Peyer's patch (tissue), 4 donors: ENCODE data around the gene CDKN1C. TPM values are rescaled to one million over a fixed set of nuclear protein-coding genes. Genes with fewer than 3 reads are reported as not detected.
A peak's percentile ranks its signal among the peaks of the same experiment; 100 is the strongest.

Source experiments
- DNase-seq, 3 donors: peaks; one replicate each; pipeline ENCODE4 v3.0.0-alpha.2; 2017 to 2019
- H3K27ac ChIP-seq, 4 donors: fragments of 200-600 bp; sonication (generic); one replicate each; pipeline ENCODE4 v1.5.1; 2016 to 2019
- H3K27me3 ChIP-seq, 2 donors: fragments of 200-600 bp; sonication (generic); one replicate each; pipeline ENCODE4 v1.5.1; 2019
- H3K36me3 ChIP-seq, 3 donors: fragments of 200-600 bp; sonication (generic); one replicate each; pipeline ENCODE4 v1.5.1; 2016 to 2019
- H3K4me1 ChIP-seq, 4 donors: fragments of 200-600 bp; sonication (generic); one replicate each; pipeline ENCODE4 v1.5.1; 2016 to 2019
- H3K4me3 ChIP-seq, 4 donors: fragments of 200-600 bp; sonication (generic); 1 replicate in 3 of 4; 2 replicates in 1 of 4; pipeline ENCODE4 v1.5.1; 2016 to 2019; ENCODE audit warnings: mild to moderate bottlenecking in 1 of 4
- H3K9me3 ChIP-seq, 4 donors: fragments of 200-600 bp; sonication (generic); one replicate each; pipeline ENCODE4 v1.5.1; 2016 to 2019; ENCODE audit warnings: mild to moderate bottlenecking in 1 of 4
- CTCF ChIP-seq, 6 experiments: fragments of 450-650 bp in 4 of 6; fragments of 200-600 bp in 2 of 6; sonication (generic) in 1 of 6; IDR thresholded peaks; one replicate each; pipeline ENCODE4 v1.5.1; 2017 to 2019; ENCODE audit warnings: antibody characterized with exemption in 6 of 6, mild to moderate bottlenecking in 3 of 6, moderate library complexity in 1 of 6
- POLR2A ChIP-seq, 2 donors: fragments of 450-650 bp; IDR thresholded peaks; one replicate each; pipeline ENCODE4 v1.5.1; 2017; ENCODE audit warnings: antibody characterized with exemption in 2 of 2, mild to moderate bottlenecking in 2 of 2, moderate library complexity in 2 of 2
- total RNA-seq, 4 donors: library from RNA; depleted of rRNA; stranded (reverse); fragments of >200 nt; gene quantifications; one replicate each; pipeline ENCODE4 v1.1.0, GENCODE V29; 2016

The CDKN1C gene
- total RNA-seq, 4 donors from 2014 or later = 6.1 to 22.3 (median 11.1) TPM

DNA sequence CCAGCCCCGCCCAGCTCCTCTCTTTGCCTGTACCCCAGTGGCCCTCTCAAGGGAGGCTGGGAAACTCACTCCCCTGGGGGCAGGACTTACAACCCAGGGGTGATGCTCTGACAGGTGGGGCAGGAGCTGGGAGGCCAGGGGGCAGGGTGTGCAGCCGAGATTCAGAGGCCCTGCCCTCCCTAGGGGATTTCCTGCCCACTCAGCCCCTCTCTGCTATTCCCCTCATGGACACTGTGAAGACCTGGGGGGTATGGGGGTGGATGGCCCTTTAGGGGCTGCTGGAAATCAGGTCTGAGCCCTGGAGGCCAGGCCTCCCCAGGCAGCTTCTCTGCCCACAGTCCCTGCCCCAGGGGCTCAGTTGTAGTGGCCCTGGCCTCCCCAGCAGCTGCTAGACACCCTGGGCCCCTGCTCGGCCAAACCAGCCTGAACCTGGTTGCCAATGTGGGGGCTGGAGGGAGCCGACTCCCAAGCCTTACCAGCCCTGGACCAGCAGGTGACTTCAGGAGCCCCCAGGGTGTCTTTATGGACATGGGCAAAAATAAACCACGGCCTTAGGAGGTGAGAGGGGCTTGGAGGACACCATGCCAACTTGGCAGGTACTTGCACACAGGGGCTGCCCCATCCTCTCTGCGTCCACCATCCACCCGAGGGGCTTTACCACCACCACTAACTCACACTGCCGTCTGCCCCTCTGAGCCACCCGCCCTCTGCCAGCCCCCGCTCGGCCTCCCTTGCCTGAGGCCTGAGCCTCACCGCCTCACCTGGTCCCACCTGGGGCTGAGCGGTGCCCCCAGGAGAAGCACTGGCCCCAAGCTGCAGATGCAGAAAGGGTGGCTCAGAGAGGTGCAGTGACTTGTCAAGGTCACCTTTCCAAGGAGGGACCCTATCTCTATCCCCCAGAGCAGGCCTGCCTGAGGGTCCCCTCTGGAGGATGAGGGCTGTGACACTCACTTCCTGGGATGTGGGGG lies 46.5 kb upstream of the CDKN1C start:
- H3K4me3 ChIP-seq = no peak overlapping the region
- peaks cover 0 to 32% (median 17%) of the 10 kb centered on the region in 4 donors for H3K4me1 ChIP-seq
- no peak overlapping the region for H3K27ac ChIP-seq
- H3K36me3 ChIP-seq = no peaks in the 10 kb centered on the region
- TF ChIP-seq POLR2A (IDR thresholded peaks at IDR 0.05) (no peak), CTCF (IDR thresholded peaks at IDR 0.05) (no peak)
- no peaks in the 10 kb centered on the region for H3K27me3 ChIP-seq
- DNase-seq = peak in 2 of 3 donors; percentile 43 to 52
- H3K9me3 ChIP-seq = no peaks in the 10 kb centered on the region

DNA sequence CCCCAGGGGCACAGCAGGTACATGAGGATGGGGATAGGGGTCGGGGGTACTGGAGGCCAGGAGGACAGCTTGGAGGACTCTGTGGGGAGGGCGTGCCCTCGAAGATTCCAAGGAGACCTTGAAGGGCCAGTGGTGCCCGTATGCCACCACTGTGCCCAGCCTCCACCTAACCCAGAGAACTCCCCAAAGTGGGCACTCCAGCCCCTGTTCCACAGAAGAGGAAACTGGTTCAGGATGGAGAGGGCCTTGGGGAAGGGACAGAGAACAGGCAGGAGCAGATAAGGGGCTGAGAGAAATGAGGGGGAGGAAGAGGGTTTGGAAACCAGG lies 45.8 kb upstream of the CDKN1C start:
- Histone ChIP-seq H3K9me3 (no peaks in the 10 kb centered on the region), H3K27ac (no peak overlapping the region), H3K4me1 (peaks cover 0 to 36% (median 17%) of the 10 kb centered on the region in 4 donors), H3K36me3 (no peaks in the 10 kb centered on the region), H3K27me3 (no peaks in the 10 kb centered on the region), H3K4me3 (no peak overlapping the region)
- TF ChIP-seq POLR2A (IDR thresholded peaks at IDR 0.05) = no peak
- no peak for TF ChIP-seq CTCF (IDR thresholded peaks at IDR 0.05)
- no peak for DNase-seq

DNA sequence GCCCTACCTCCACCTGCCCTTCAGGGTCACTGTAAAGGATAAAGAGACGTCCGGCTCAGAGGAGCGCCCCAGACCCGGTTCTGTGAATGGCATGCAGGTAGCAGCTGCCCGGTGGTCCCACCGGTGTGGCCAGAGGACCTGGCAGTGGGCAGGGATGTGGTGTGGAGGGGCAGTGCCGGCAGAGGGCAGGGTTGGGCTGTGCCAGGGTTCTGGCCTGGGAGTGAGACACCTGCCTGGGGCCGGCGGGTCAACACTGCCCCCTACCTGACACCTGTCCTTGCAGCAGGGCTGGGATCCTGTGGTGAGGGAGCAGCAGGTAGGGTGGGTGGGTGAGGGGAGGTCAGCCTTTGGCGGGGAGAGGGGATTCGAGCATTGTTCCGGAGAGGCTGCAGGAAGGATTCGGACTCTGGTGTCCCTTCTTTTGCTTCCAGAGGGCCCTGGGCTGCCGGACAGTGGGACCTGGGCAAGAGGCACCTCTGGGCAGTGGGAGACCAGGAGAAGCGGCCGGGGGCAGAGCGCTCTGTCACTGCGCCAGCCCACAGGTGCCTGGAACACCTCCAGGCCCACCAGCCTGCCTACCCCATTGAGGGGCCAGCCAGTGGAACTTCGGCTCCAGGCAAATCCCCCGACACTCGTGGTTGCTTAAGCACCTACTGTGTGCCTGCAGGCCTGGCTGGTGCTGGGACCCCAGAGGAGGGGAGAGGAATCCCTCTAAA lies 45.3 kb upstream of the CDKN1C start:
- Histone ChIP-seq H3K4me1 (peaks cover 0 to 36% (median 17%) of the 10 kb centered on the region in 4 donors), H3K27me3 (no peaks in the 10 kb centered on the region), H3K36me3 (no peaks in the 10 kb centered on the region), H3K27ac (peak overlapping the region in 3 of 4 donors; percentile 87 to 95 (median 94)), H3K9me3 (no peaks in the 10 kb centered on the region), H3K4me3 (peak overlapping the region; percentile 52 to 73 (median 61))
- peak; percentile 60 to 94 (median 93) for DNase-seq
- TF ChIP-seq POLR2A (IDR thresholded peaks at IDR 0.05) (peak in 1 of 2 donors; percentile 12), CTCF (IDR thresholded peaks at IDR 0.05) (peak; percentile 49 to 98 (median 75))

DNA sequence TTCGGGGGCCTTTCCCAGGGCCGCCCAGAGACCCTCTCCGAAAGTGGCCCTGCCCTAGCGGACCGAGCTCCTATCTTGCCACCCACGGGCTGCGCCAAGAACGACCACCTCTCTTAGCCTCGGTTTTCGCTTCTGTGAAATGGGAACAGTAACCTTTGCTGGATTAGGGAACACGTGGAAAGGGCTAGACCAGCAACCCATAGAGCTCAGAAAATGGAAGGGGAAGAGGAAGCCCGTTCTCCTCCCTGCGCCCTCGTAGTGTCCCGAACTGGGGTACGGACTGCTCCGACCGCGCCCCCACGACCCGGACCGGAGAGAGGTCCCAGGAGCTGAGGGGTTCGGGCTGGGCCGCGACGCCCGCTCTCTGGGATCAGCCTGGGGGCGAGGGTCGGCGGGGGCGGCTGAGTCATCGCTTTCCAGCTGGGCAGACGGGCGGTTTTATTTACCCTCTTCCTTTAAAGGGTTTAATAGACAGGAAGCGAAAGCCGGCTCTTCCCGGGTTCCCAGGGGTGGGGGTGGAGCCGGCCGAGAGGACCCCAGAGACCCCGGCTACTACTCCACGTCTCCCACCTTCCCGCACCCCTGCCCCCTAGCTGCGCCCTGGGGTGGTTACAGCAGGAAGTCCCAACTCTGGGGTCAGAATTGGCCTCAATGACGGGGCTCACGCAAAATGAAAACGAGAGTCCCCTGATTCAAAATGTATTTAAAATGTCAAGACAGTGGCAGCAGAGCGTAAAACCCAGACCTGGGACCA lies 44.6 kb upstream of the CDKN1C start:
- TF ChIP-seq CTCF (IDR thresholded peaks at IDR 0.05) (peak in 1 of 6 experiments; percentile 34), POLR2A (IDR thresholded peaks at IDR 0.05) (peak in 1 of 2 donors; percentile 1)
- H3K27ac ChIP-seq = peak overlapping the region; percentile 58 to 95 (median 90)
- DNase-seq = peak; percentile 32 to 87 (median 83)
- H3K9me3 ChIP-seq = no peaks in the 10 kb centered on the region
- peak overlapping the region; percentile 52 to 73 (median 61) for H3K4me3 ChIP-seq
- peaks cover 0 to 42% (median 17%) of the 10 kb centered on the region in 4 donors for H3K4me1 ChIP-seq
- H3K36me3 ChIP-seq = no peaks in the 10 kb centered on the region
- H3K27me3 ChIP-seq = no peaks in the 10 kb centered on the region

GRCh38 chr11:2929531-2929949 lies 44.0 kb upstream of the CDKN1C start:
- DNase-seq = peak in 2 of 3 donors; percentile 90 to 93
- H3K27me3 ChIP-seq = no peaks in the 10 kb centered on the region
- H3K27ac ChIP-seq = peak overlapping the region; percentile 58 to 95 (median 90)
- H3K4me1 ChIP-seq = peaks cover 4 to 47% (median 17%) of the 10 kb centered on the region in 4 donors
- H3K4me3 ChIP-seq = peak overlapping the region; percentile 52 to 73 (median 61)
- no peaks in the 10 kb centered on the region for H3K36me3 ChIP-seq
- TF ChIP-seq CTCF (IDR thresholded peaks at IDR 0.05) (no peak), POLR2A (IDR thresholded peaks at IDR 0.05) (peak; percentile 9 to 25)
- H3K9me3 ChIP-seq = no peaks in the 10 kb centered on the region
